HepG2 (cell line): ENCODE data around the gene LENEP. TPM values are rescaled to one million over a fixed set of nuclear protein-coding genes. Genes with fewer than 3 reads are reported as not detected.

ENCODE experiments used
- ATAC-seq: fragments of 200-7000 bp; cut with Tn5 transposase; 3 replicates; pipeline ENCODE4 v1.9.1; 2020; ENCODE audit warnings: mild to moderate bottlenecking, moderate library complexity
- BruUV-seq: library from RNA; stranded (reverse); fragments of 400-500 nt; replicated peaks from 2 replicates; lab custom pipeline; 2021; lab: Mats Ljungman, UMichigan
- CTCF ChIA-PET: fragments of 300-600 bp; formaldehyde crosslinking; extraction: SDS; loops from one replicate; lab custom pipeline; 2021; ENCODE audit warnings: low total read pairs, inconsistent platforms, low intra/inter-chr PET ratio; lab: Yijun Ruan, JAX
- POLR2A ChIA-PET: fragments of 350-600 bp; sonication (Branson Sonifier 250); formaldehyde crosslinking; loops from one replicate; lab custom pipeline; 2020; ENCODE audit warnings: antibody characterized with exemption, inconsistent platforms; lab: Yijun Ruan, JAX
- DNase-seq: peaks from one replicate; pipeline ENCODE4 v3.0.0-alpha.2; 2015; ENCODE audit warnings: low spot score
- FAIRE-seq: peaks from 3 replicates; lab custom pipeline; 2011; peaks lifted over from hg19 to GRCh38; lab: Jason Lieb, UNC
- H2AFZ ChIP-seq: one replicate; pipeline ENCODE4 v1.6.1; 2011; ENCODE audit warnings: low read length, inconsistent platforms
- H3K27ac ChIP-seq: fragments of 300-600 bp; 3 replicates; pipeline ENCODE4 v1.8.0; 2011; ENCODE audit warnings: mixed run types, mild to moderate bottlenecking, mixed read lengths, low read length, inconsistent platforms; ENCODE audit not compliant: insufficient read depth; ENCODE audit errors: extremely low read length
- H3K27me3 ChIP-seq, 2 experiments: fragments of 200-600 bp in 1 of 2; 2 replicates in 1 of 2; 3 replicates in 1 of 2; pipeline versions ENCODE4 v1.6.0 to v1.8.0; 2011; ENCODE audit warnings: low read length in 2 of 2, mild to moderate bottlenecking in 2 of 2, moderate library complexity in 2 of 2, inconsistent platforms in 1 of 2; ENCODE audit not compliant: insufficient read depth in 2 of 2, control insufficient read depth in 1 of 2
- H3K36me3 ChIP-seq, 2 experiments: fragments of 200-600 bp in 1 of 2; replicated peaks in 1 of 2; 2 replicates in 1 of 2; 3 replicates in 1 of 2; pipeline versions ENCODE4 v1.5.1 to v1.8.0; 2011; ENCODE audit warnings: low read length in 2 of 2, inconsistent platforms in 1 of 2; ENCODE audit not compliant: insufficient read depth in 2 of 2, control insufficient read depth in 1 of 2
- H3K4me1 ChIP-seq: 2 replicates; pipeline ENCODE4 v1.5.1; 2012; ENCODE audit warnings: low read length, inconsistent platforms; ENCODE audit not compliant: insufficient read depth
- H3K4me2 ChIP-seq: 2 replicates; pipeline ENCODE4 v1.6.0; 2011; ENCODE audit warnings: low read depth, low read length, inconsistent platforms
- H3K4me3 ChIP-seq, 3 experiments: fragments of 200-600 bp in 1 of 3; sonication (generic), shearing (Covaris generic) in 1 of 3; replicated peaks in 1 of 3; 2 replicates each; pipeline ENCODE4 v1.5.1; 2011 to 2016; ENCODE audit warnings: low read length in 3 of 3, inconsistent platforms in 2 of 3, low read depth in 2 of 3, mild to moderate bottlenecking in 2 of 3, control low read depth in 1 of 3, mixed read lengths in 1 of 3; ENCODE audit not compliant: insufficient read depth in 1 of 3
- H3K79me2 ChIP-seq: one replicate; pipeline ENCODE4 v1.6.1; 2011; ENCODE audit warnings: low read length, inconsistent platforms; ENCODE audit not compliant: insufficient read depth
- H3K9ac ChIP-seq: 2 replicates; pipeline ENCODE4 v1.6.0; 2011; ENCODE audit warnings: mild to moderate bottlenecking, low read depth, low read length, inconsistent platforms; ENCODE audit not compliant: insufficient read depth
- H3K9me3 ChIP-seq: 2 replicates; pipeline ENCODE4 v1.5.1; 2012; ENCODE audit warnings: mild to moderate bottlenecking, low read length
- H4K20me1 ChIP-seq: 2 replicates; pipeline ENCODE4 v1.6.0; 2011; ENCODE audit warnings: inconsistent platforms, mild to moderate bottlenecking, low read length, moderate library complexity; ENCODE audit not compliant: insufficient read depth
- ARNT2 ChIP-seq: sonication (generic); formaldehyde crosslinking; IDR thresholded peaks from 2 replicates; pipeline ENCODE4 v1.8.0; 2022; ENCODE audit warnings: mild to moderate bottlenecking, low read depth, missing genetic modification reagents, moderate library complexity
- CEBPZ ChIP-seq: IDR thresholded peaks from 2 replicates; pipeline ENCODE4 v1.6.1; 2012; ENCODE audit warnings: low read length, improper control_type of control experiment
- KMT2B ChIP-seq: IDR thresholded peaks from 2 replicates; pipeline ENCODE4 v1.6.1; 2016; ENCODE audit warnings: missing genetic modification reagents, missing compliant biosample characterization
- PPARG ChIP-seq: conservative IDR thresholded peaks from 2 replicates; pipeline ENCODE4 v1.6.1; 2016; ENCODE audit warnings: missing biosample characterization, missing genetic modification reagents
- SAFB2 ChIP-seq: sonication (generic); formaldehyde crosslinking; IDR thresholded peaks from 2 replicates; pipeline ENCODE4 v1.5.1; 2020; ENCODE audit warnings: missing genetic modification reagents, low read depth, mild to moderate bottlenecking, borderline replicate concordance
- SNAPC2 ChIP-seq: sonication (generic); formaldehyde crosslinking; IDR thresholded peaks from 2 replicates; pipeline ENCODE4 v1.8.1; 2022; ENCODE audit warnings: mild to moderate bottlenecking, missing genetic modification reagents
- SOX13 ChIP-seq, 3 experiments: fragments of 450-650 bp in 1 of 3; sonication (generic) in 1 of 3; formaldehyde crosslinking in 1 of 3; IDR thresholded peaks in 2 of 3; conservative IDR thresholded peaks in 1 of 3; 2 replicates each; pipeline versions ENCODE4 v1.5.0 to v1.6.1; 2016 to 2020; ENCODE audit warnings: antibody characterized with exemption in 1 of 3, mild to moderate bottlenecking in 1 of 3, missing compliant biosample characterization in 1 of 3, missing genetic modification reagents in 1 of 3, moderate library complexity in 1 of 3
- TARDBP ChIP-seq: sonication (generic); formaldehyde crosslinking; IDR thresholded peaks from 2 replicates; pipeline ENCODE4 v1.8.0; 2022; ENCODE audit warnings: mild to moderate bottlenecking, missing genetic modification reagents
- ZNF589 ChIP-seq: sonication (generic); formaldehyde crosslinking; conservative IDR thresholded peaks from 2 replicates; pipeline ENCODE4 v1.8.0; 2022; ENCODE audit warnings: mild to moderate bottlenecking, moderate library complexity, missing genetic modification reagents
- WGBS: methylation state at CpG from one replicate; pipeline ENCODE4 v1.1.6; 2017; ENCODE audit warnings: low lambda C conversion rate; 5-methylcytosine and 5-hydroxymethylcytosine counted together
- in situ Hi-C: cut with HindIII; loops from 2 replicates; pipeline ENCODE4 v1.10.0; 2017; ENCODE audit warnings: low pct_unique_long_range_greater_than_20kb; ENCODE audit not compliant: extremely low pct_ligation_motif_present
- intact Hi-C: fragments of 100-400 bp; cut with micrococcal nuclease; formaldehyde crosslinking; loops from one replicate; pipeline ENCODE4 v1.10.0; 2022; ENCODE audit not compliant: unreplicated experiment
- polyA plus RNA-seq, 8 experiments: library from polyadenylated mRNA; depleted of rRNA in 3 of 8; stranded (reverse) in 7 of 8; unstranded in 1 of 8; fragments of >200 nt; fragmentation: Illumina TruSeq in 4 of 8; extraction: Trizol in 4 of 8; gene quantifications; 2 replicates each; pipeline versions ENCODE4 v1.2.1 to v1.2.3, GENCODE V29; 2011 to 2016; ENCODE audit warnings: low read depth in 4 of 8, missing spikeins in 1 of 8, mixed read lengths in 1 of 8; ENCODE audit not compliant: insufficient read depth in 1 of 8
- total RNA-seq, 5 experiments: library from RNA; depleted of rRNA; stranded (reverse); fragments of >200 nt; fragmentation: Illumina TruSeq; extraction: Trizol; gene quantifications; 2 replicates each; pipeline ENCODE4 v1.2.3, GENCODE V29; 2016; ENCODE audit warnings: low read depth in 1 of 5

LENEP gene
- total and polyA plus RNA-seq, 2 of the 13 experiments (the other 11 are each of a cell fraction or from before 2014, with no cell fraction given) = 0.29 TPM; not detected in 1

GRCh38 chr1:154972213-154972516, 21.2 kb upstream of the LENEP start:
- intact Hi-C loops = loop anchor here (2.0 kb wide), 1 partner anchor 15 kb away; the partner anchor contains the start of gene PBXIP1
- H3K4me1 ChIP-seq = peaks cover 64% of the 10 kb centered on the region
- POLR2A ChIA-PET = interaction anchor here (0.7 to 6.6 kb wide), 18 partner anchors 10 to 154 kb away, joined by 3 to 148 read pairs (median 16); partner anchors contain the start of genes ADAM15, FLAD1, LENEP and PBXIP1
- H3K9me3 ChIP-seq = no peaks in the 10 kb centered on the region
- peak overlapping the region; percentile 30 to 84 (median 70); a peak in 5 of 6 replicates for H3K4me3 ChIP-seq
- H3K9ac ChIP-seq = peak overlapping the region; percentile 98
- H4K20me1 ChIP-seq = no peaks in the 10 kb centered on the region
- BruUV-seq = no TSS peak
- ATAC-seq = no peak
- TF ChIP-seq KMT2B (CRISPR knock-in tag) (0 out of 2 replicates have a peak, but pooled peaks have one; percentile 0), SOX13 (IDR thresholded peaks at IDR 0.05) (no peak), SOX13 (CRISPR knock-in tag; conservative IDR thresholded peaks at IDR 0.05 in 1 of 2, IDR thresholded peaks at IDR 0.05 in 1 of 2) (no peak), ARNT2 (0 out of 2 replicates have a peak, but pooled peaks have one; percentile 3), CEBPZ (no peak), PPARG (CRISPR knock-in tag) (no peak), SNAPC2 (CRISPR knock-in tag) (peak; percentile 27; the same call in 1 of the 2 replicates), ZNF589 (CRISPR knock-in tag) (no peak), TARDBP (0 out of 2 replicates have a peak, but pooled peaks have one; percentile 38), SAFB2 (CRISPR knock-in tag) (peak; percentile 38; the same call in 1 of the 2 replicates)
- in situ Hi-C loops = no loop called here
- DNase-seq = no peak
- H3K4me2 ChIP-seq = peak overlapping the region; percentile 100
- peaks cover 10 to 20% of the 10 kb centered on the region in 2 experiments; a peak in 4 of 5 replicates for H3K36me3 ChIP-seq
- 48% methylated on average over 3 of the region's 3 CpGs for WGBS
- no peak overlapping the region for H2AFZ ChIP-seq
- H3K27ac ChIP-seq = peak overlapping the region; percentile 100
- FAIRE-seq = no peak
- CTCF ChIA-PET = interaction anchor here (1.0 kb wide), 1 partner anchor 10 kb away, joined by 3 read pairs; no protein-coding TSS in a partner anchor
- no peaks in the 10 kb centered on the region; a peak in 1 of 5 replicates for H3K27me3 ChIP-seq
- peaks cover 66% of the 10 kb centered on the region for H3K79me2 ChIP-seq
